NCI-H2196 treated with DMSO at 0.1 percent for 48 hours (cell line): ENCODE measurements around the gene EHF.

Source experiments
- DNase-seq: peaks from one replicate; lab custom pipeline; 2025; ENCODE audit not compliant: unreplicated experiment; lab: John Stamatoyannopoulos, UW

EHF gene

GRCh38 chr11:34643311-34643710 lies 22.4 kb downstream of the EHF start:
- no peak for DNase-seq

GRCh38 chr11:34643846-34644245 lies 23.0 kb downstream of the EHF start:
- no peak for DNase-seq

- no peak for DNase-seq
Observed at GRCh38 chr11:34644669-34645406, 23.9 kb downstream of the EHF start.

- no peak for DNase-seq
Observed at GRCh38 chr11:34646431-34646830, 25.5 kb downstream of the EHF start.

- no peak for DNase-seq
Observed at GRCh38 chr11:34647131-34647530, 26.2 kb downstream of the EHF start.

- no peak for DNase-seq
Observed at GRCh38 chr11:34647532-34647931, 26.6 kb downstream of the EHF start.

- DNase-seq = no peak
Observed at GRCh38 chr11:34648036-34648435, 27.1 kb downstream of the EHF start.

GRCh38 chr11:34649597-34649996 lies 28.7 kb downstream of the EHF start:
- DNase-seq = no peak

- DNase-seq = no peak
Observed at GRCh38 chr11:34650528-34650927, 29.6 kb downstream of the EHF start.

- DNase-seq = no peak
Observed at GRCh38 chr11:34651551-34651950, 30.7 kb downstream of the EHF start.

GRCh38 chr11:34652191-34652973 lies 31.5 kb downstream of the EHF start:
- DNase-seq = no peak

- DNase-seq = no peak
Observed at GRCh38 chr11:34653031-34653430, 32.1 kb downstream of the EHF start.

GRCh38 chr11:34653851-34654482 lies 33.1 kb downstream of the EHF start:
- DNase-seq = no peak

GRCh38 chr11:34654483-34655334 lies 33.8 kb downstream of the EHF start:
- peak; percentile 74 for DNase-seq

GRCh38 chr11:34655335-34656008 lies 34.6 kb downstream of the EHF start:
- no peak for DNase-seq

GRCh38 chr11:34656062-34656720 lies 35.3 kb downstream of the EHF start:
- DNase-seq = no peak

GRCh38 chr11:34658071-34659015 lies 37.5 kb downstream of the EHF start:
- no peak for DNase-seq

- DNase-seq = no peak
Observed at GRCh38 chr11:34659096-34659733, 38.3 kb downstream of the EHF start.
